GM10847 (cell line): ENCODE results near the gene GNPDA1.

ENCODE experiments used
- POLR2A ChIP-seq: IDR thresholded peaks from 2 replicates; pipeline ENCODE4 v1.6.1; 2011; ENCODE audit not compliant: insufficient read length; ENCODE audit errors: extremely low read depth

Gene GNPDA1

GRCh38 chr5:142012792-142013388 lies at the start of gene GNPDA1:
GNPDA1 (minus strand) TSS chr5:142013027; CDS start chr5:142012035, 992 bp downstream.
- peak; percentile 46 for TF ChIP-seq POLR2A

GRCh38 chr5:142059304-142059940 lies 46.6 kb upstream of the GNPDA1 start:
- no peak for TF ChIP-seq POLR2A

- TF ChIP-seq POLR2A = no peak
Measured at GRCh38 chr5:142057697-142058056, 44.9 kb upstream of the GNPDA1 start.

- TF ChIP-seq POLR2A = no peak
Measured at GRCh38 chr5:142056816-142057696, 44.2 kb upstream of the GNPDA1 start.

GRCh38 chr5:142055301-142055700 lies 42.5 kb upstream of the GNPDA1 start:
- no peak for TF ChIP-seq POLR2A

- TF ChIP-seq POLR2A = no peak
Measured at GRCh38 chr5:142053426-142054151, 40.8 kb upstream of the GNPDA1 start.

- TF ChIP-seq POLR2A = no peak
Measured at GRCh38 chr5:142048272-142048671, 35.4 kb upstream of the GNPDA1 start.

- TF ChIP-seq POLR2A = no peak
Measured at GRCh38 chr5:142046191-142046590, 33.4 kb upstream of the GNPDA1 start.

- TF ChIP-seq POLR2A = no peak
Measured at GRCh38 chr5:142040285-142040684, 27.5 kb upstream of the GNPDA1 start.

- TF ChIP-seq POLR2A = no peak
Measured at GRCh38 chr5:142038735-142039134, 25.9 kb upstream of the GNPDA1 start.

GRCh38 chr5:142036918-142037317 lies 24.1 kb upstream of the GNPDA1 start:
- no peak for TF ChIP-seq POLR2A

GRCh38 chr5:142034994-142035393 lies 22.2 kb upstream of the GNPDA1 start:
- TF ChIP-seq POLR2A = no peak

- TF ChIP-seq POLR2A = no peak
Measured at GRCh38 chr5:142032747-142033631, 20.2 kb upstream of the GNPDA1 start.

GRCh38 chr5:142032150-142032549 lies 19.3 kb upstream of the GNPDA1 start:
- TF ChIP-seq POLR2A = no peak
